MCF 10A (cell line): ENCODE results near the gene POLR3E. TPM values are rescaled to one million over a fixed set of nuclear protein-coding genes. Genes with fewer than 3 reads are reported as not detected.

ENCODE experiments used
- BruUV-seq: library from RNA; stranded (reverse); fragments of 400-500 nt; replicated peaks from 2 replicates; lab custom pipeline; 2021; lab: Mats Ljungman, UMichigan
- CTCF ChIA-PET: fragments of 300-600 bp; sonication (Branson Sonifier 250); formaldehyde crosslinking; extraction: SDS; loops from one replicate; lab custom pipeline; 2021; ENCODE audit warnings: antibody characterized with exemption, inconsistent platforms; lab: Yijun Ruan, JAX
- POLR2A ChIA-PET: fragments of 300-600, 350-650 bp; sonication (Branson Sonifier 250); formaldehyde crosslinking; extraction: SDS; loops from one replicate; lab custom pipeline; 2020; ENCODE audit warnings: antibody characterized with exemption, inconsistent platforms; lab: Yijun Ruan, JAX
- DNase-seq: peaks from one replicate; pipeline ENCODE4 v3.0.0-alpha.2; 2018; ENCODE audit not compliant: unreplicated experiment
- H3K27ac Mint-ChIP-seq: one replicate; pipeline ENCODE4 v1.8.0; 2022; ENCODE audit warnings: mild to moderate bottlenecking, low read depth, mixed read lengths; ENCODE audit not compliant: unreplicated experiment
- H3K27me3 Mint-ChIP-seq: one replicate; pipeline ENCODE4 v1.8.0; 2022; ENCODE audit warnings: mixed read lengths; ENCODE audit not compliant: insufficient read depth, unreplicated experiment
- H3K36me3 Mint-ChIP-seq: one replicate; pipeline ENCODE4 v1.8.0; 2022; ENCODE audit warnings: mild to moderate bottlenecking, moderate library complexity, mixed read lengths; ENCODE audit not compliant: insufficient read depth, unreplicated experiment
- H3K4me1 Mint-ChIP-seq: one replicate; pipeline ENCODE4 v1.8.0; 2022; ENCODE audit warnings: mixed read lengths; ENCODE audit not compliant: insufficient read depth, unreplicated experiment
- H3K4me3 Mint-ChIP-seq: one replicate; pipeline ENCODE4 v1.8.0; 2022; ENCODE audit warnings: mild to moderate bottlenecking, moderate library complexity, mixed read lengths; ENCODE audit not compliant: unreplicated experiment
- H3K9me3 Mint-ChIP-seq: one replicate; pipeline ENCODE4 v1.8.0; 2022; ENCODE audit warnings: mixed read lengths; ENCODE audit not compliant: unreplicated experiment
- CTCF ChIP-seq: fragments of 200-600 bp; IDR thresholded peaks from one replicate; pipeline ENCODE4 v1.8.0; 2022; ENCODE audit warnings: antibody characterized with exemption, mild to moderate bottlenecking; ENCODE audit not compliant: unreplicated experiment
- intact Hi-C: fragments of 100-400 bp; cut with micrococcal nuclease; formaldehyde crosslinking; loops from 2 replicates; pipeline ENCODE4 v1.14.1; 2022
- total RNA-seq: library from RNA; stranded (reverse); gene quantifications from 2 replicates; pipeline ENCODE4 v1.2.3, GENCODE V29; 2022

Gene POLR3E
- total RNA-seq, 1 experiment from 2014 or later, result 73.8 TPM

GRCh38 chr16:22304411-22304810, 7.2 kb downstream of the POLR3E start:
- no TSS peak for BruUV-seq
- H3K36me3 Mint-ChIP-seq, result peaks cover 66% of the 10 kb centered on the region
- no peaks in the 10 kb centered on the region for H3K27me3 Mint-ChIP-seq
- H3K4me1 Mint-ChIP-seq, result peaks cover 21% of the 10 kb centered on the region
- no peaks in the 10 kb centered on the region for H3K9me3 Mint-ChIP-seq
- POLR2A ChIA-PET, result no interaction called here
- intact Hi-C loops, result no loop called here
- no peak overlapping the region for H3K27ac Mint-ChIP-seq
- TF ChIP-seq CTCF, result no peak
- no peak overlapping the region for H3K4me3 Mint-ChIP-seq
- CTCF ChIA-PET, result interaction anchor here (2.0 kb wide), 1 partner anchor 105 kb away, joined by 4 read pairs; no protein-coding TSS in a partner anchor
- no peak for DNase-seq

GRCh38 chr16:22306788-22307187, 9.6 kb downstream of the POLR3E start:
- POLR2A ChIA-PET, result no interaction called here
- Mint-ChIP-seq H3K27ac (no peak overlapping the region), H3K36me3 (peaks cover 62% of the 10 kb centered on the region), H3K4me3 (no peak overlapping the region), H3K4me1 (peaks cover 6% of the 10 kb centered on the region), H3K9me3 (no peaks in the 10 kb centered on the region), H3K27me3 (no peaks in the 10 kb centered on the region)
- CTCF ChIA-PET, result interaction anchor here (0.7 kb wide), 1 partner anchor 12 kb away, joined by 3 read pairs; no protein-coding TSS in a partner anchor
- intact Hi-C loops, result no loop called here
- BruUV-seq, result no TSS peak
- no peak for TF ChIP-seq CTCF
- no peak for DNase-seq

GRCh38 chr16:22307838-22308237, 10.6 kb downstream of the POLR3E start:
- Mint-ChIP-seq H3K4me1 (no peaks in the 10 kb centered on the region), H3K9me3 (no peaks in the 10 kb centered on the region), H3K36me3 (peaks cover 59% of the 10 kb centered on the region), H3K27ac (no peak overlapping the region), H3K4me3 (no peak overlapping the region), H3K27me3 (no peaks in the 10 kb centered on the region)
- BruUV-seq, result no TSS peak
- DNase-seq, result no peak
- ChIA-PET CTCF (interaction anchor here (0.8 to 4.4 kb wide), 4 partner anchors 7 to 276 kb away, joined by 3 to 37 read pairs (median 4); no protein-coding TSS in a partner anchor), POLR2A (no interaction called here)
- no peak for TF ChIP-seq CTCF
- intact Hi-C loops, result no loop called here

DNA sequence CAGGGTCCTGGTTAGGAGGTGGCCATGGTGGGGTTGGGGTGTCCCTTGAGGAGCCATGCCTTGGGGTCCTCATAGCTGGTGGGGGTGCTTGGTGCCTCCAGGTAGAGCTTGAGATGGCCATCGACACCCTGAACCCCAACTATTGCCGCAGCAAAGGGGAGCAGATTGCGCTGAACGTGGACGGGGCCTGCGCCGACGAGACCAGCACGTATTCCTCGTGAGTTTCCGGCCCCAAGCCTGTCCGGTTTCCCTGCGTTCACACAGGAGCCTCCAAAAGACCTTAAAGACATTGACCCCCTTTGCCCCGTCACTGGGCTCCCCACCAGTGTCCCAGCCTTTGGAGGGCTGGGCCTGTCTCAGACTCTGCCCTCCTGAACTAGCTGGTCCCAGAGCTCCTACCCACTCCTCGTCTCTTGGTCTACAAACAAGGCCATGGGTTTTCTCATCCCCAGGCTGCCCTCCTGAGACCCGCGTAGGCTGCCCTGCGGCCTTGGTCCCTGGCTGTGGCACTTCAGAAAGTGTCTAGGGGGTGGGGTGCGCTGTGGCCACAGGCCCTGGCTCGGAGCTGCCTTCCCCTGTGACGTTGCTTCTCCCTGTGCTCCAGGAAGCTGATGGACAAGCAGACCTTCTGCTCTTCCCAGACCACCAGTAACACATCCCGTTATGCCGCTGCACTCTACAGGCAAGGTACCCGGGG, 11.8 kb downstream of the POLR3E start:
- H3K4me1 Mint-ChIP-seq, result no peaks in the 10 kb centered on the region
- no TSS peak for BruUV-seq
- peaks cover 59% of the 10 kb centered on the region for H3K36me3 Mint-ChIP-seq
- ChIA-PET CTCF (interaction anchor here (0.6 to 5.3 kb wide), 6 partner anchors 8 to 264 kb away, joined by 3 to 43 read pairs (median 4); no protein-coding TSS in a partner anchor), POLR2A (no interaction called here)
- intact Hi-C loops, result no loop called here
- H3K27me3 Mint-ChIP-seq, result no peaks in the 10 kb centered on the region
- DNase-seq, result no peak
- H3K9me3 Mint-ChIP-seq, result no peaks in the 10 kb centered on the region
- H3K27ac Mint-ChIP-seq, result peak overlapping the region; percentile 46
- H3K4me3 Mint-ChIP-seq, result no peak overlapping the region
- TF ChIP-seq CTCF, result no peak
